WERI-Rb-1 (cell line): ENCODE data around the gene LCE7A.

Experiments used
- DNase-seq: peaks from one replicate; pipeline ENCODE4 v3.0.0-alpha.2; 2020
- H3K27ac ChIP-seq: fragments of 250-450 bp; sonication (Bioruptor Pico); 2 replicates; pipeline ENCODE4 v1.5.1; 2020; ENCODE audit warnings: mild to moderate bottlenecking, moderate library complexity
- H3K27me3 ChIP-seq: fragments of 250-450 bp; sonication (Bioruptor Pico); 2 replicates; pipeline ENCODE4 v1.5.1; 2021; ENCODE audit warnings: mild to moderate bottlenecking, low read depth, moderate library complexity; ENCODE audit not compliant: insufficient read depth, severe bottlenecking
- H3K36me3 ChIP-seq: fragments of 250-450 bp; sonication (Bioruptor Pico); 2 replicates; pipeline ENCODE4 v1.5.1; 2020; ENCODE audit warnings: mild to moderate bottlenecking, moderate library complexity
- H3K4me3 ChIP-seq: 2 replicates; pipeline ENCODE4 v1.5.1; 2011; ENCODE audit warnings: low read depth, mild to moderate bottlenecking, control low read depth, low read length
- H3K9me3 ChIP-seq: fragments of 250-450 bp; sonication (Bioruptor Pico); 2 replicates; pipeline ENCODE4 v1.5.1; 2021; ENCODE audit warnings: mild to moderate bottlenecking, moderate library complexity; ENCODE audit not compliant: severe bottlenecking
- TF ChIP-seq, protein P1 (sequence below): IDR thresholded peaks from 2 replicates; pipeline ENCODE4 v1.5.1; 2011; ENCODE audit warnings: low read depth, mild to moderate bottlenecking, control low read depth, inconsistent platforms, low read length

The LCE7A gene

DNA sequence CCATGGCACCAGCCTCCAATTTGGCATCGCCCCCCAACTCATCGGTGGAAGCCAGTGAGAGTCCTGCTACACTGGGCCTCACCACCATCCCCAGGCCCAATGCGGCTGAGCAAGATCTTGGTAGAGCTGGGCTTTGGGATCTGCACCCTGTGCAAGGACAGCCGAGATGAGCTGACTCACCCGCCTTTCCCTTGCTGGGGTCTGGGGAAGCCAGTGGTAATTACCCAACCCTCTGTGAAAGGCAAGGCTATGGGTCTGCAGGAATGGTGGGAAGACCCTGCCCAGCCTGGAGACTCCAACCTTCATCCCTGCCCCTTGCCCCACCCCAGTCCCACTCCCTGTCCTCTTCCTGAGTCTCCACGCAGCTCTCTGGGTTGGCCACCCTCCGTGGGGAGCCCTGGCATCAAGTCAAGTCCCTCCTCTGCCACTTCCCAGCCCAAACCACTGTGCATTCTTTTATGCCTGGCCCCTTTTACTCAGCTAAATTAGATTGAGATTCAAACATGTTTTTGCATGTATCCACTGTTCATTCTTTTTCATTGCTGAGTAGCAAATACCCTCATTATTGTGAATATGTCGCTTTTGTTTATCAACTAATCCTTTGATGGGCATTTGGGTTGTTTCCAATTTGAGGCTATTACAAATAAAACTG is 27.1 kb downstream of the LCE7A start:
- no peak for DNase-seq
- Histone ChIP-seq H3K27ac (no peak overlapping the region), H3K36me3 (no peaks in the 10 kb centered on the region), H3K4me3 (no peak overlapping the region), H3K27me3 (peaks cover 13% of the 10 kb centered on the region), H3K9me3 (no peaks in the 10 kb centered on the region)
- TF ChIP-seq, protein P1, sequence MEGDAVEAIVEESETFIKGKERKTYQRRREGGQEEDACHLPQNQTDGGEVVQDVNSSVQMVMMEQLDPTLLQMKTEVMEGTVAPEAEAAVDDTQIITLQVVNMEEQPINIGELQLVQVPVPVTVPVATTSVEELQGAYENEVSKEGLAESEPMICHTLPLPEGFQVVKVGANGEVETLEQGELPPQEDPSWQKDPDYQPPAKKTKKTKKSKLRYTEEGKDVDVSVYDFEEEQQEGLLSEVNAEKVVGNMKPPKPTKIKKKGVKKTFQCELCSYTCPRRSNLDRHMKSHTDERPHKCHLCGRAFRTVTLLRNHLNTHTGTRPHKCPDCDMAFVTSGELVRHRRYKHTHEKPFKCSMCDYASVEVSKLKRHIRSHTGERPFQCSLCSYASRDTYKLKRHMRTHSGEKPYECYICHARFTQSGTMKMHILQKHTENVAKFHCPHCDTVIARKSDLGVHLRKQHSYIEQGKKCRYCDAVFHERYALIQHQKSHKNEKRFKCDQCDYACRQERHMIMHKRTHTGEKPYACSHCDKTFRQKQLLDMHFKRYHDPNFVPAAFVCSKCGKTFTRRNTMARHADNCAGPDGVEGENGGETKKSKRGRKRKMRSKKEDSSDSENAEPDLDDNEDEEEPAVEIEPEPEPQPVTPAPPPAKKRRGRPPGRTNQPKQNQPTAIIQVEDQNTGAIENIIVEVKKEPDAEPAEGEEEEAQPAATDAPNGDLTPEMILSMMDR: no peak

DNA sequence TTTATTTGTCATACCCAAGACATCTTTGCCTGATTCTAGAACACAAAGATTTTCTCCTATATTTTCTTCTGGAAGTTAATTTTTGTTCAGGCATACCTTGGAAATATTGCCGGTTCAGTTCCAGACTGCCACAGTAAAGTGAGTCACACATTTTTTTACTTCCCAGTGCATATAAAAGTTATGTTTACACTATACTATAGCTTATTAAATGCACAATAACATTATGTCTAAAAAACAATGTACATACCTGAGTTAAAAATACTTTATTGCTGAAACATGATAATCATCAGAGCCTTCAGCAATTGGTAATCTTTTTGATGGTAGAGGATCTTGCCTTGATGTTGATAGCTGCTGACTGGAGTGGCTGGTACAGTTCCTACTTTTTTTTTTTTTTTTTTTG is 28.3 kb downstream of the LCE7A start:
- no peak for DNase-seq
- Histone ChIP-seq H3K36me3 (no peaks in the 10 kb centered on the region), H3K9me3 (no peaks in the 10 kb centered on the region), H3K4me3 (no peak overlapping the region), H3K27me3 (peaks cover 13% of the 10 kb centered on the region), H3K27ac (no peak overlapping the region)
- TF ChIP-seq, protein P1: no peak

DNA sequence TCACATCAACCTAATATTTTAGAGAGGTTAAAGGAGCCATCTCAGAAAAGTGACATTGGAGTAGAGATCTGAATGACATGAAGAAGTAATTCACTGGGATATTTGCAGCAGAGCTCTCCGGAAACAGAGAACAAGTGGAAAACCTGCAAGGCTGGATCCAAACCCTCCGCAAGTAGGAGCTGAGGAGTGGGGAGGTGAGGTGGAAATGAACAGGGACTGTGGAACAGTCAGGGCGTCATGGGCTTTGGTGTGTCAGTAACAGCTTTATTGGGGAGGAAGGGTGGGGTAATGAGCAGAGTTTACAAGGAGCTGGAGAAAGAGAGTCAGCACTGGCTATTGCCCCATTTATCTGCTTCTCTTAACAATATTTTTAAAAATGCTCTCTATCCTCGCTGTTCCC is 39.2 kb downstream of the LCE7A start:
- H3K9me3 ChIP-seq: no peaks in the 10 kb centered on the region
- H3K4me3 ChIP-seq: no peak overlapping the region
- peaks cover 2% of the 10 kb centered on the region for H3K27me3 ChIP-seq
- no peaks in the 10 kb centered on the region for H3K36me3 ChIP-seq
- DNase-seq: no peak
- TF ChIP-seq, protein P1: no peak
- H3K27ac ChIP-seq: no peak overlapping the region

DNA sequence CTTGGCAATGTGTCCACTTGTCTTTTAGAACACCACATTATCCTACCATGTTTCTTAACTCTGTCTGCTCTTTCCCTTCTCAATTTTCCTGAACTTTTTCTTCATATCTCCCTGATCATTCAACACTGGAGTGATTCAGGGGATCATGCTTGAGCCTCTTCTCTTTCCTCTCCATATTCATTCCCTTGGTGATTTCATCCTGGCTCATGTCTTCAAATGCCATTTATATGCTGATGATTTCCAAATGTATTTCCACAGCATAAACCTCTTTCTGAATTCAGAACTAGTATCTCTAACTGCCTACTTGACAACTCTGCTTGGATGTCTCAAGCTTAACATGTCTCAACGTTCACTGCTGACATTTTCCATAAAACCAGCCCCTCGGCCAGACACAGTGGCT is 40.1 kb downstream of the LCE7A start:
- peaks cover 2% of the 10 kb centered on the region for H3K27me3 ChIP-seq

DNA sequence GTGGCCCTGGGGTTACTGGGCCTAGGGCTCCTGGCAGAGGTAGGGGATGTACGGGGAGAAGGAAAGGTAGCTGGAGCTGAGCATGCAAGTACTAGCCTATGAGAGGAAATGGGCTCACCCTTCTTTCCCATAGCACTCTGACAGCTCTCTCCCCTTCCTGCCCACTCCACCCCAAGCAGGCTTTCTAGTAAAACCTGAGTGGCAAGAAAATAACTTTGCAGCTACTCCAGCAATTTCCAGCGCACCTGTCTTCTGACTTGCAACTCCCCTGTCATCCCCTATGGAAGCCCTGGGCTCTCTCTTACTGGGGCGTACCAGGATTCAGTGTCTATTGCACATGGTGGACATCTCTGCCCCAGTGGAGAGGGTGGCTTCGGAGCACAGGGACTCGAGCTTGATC is 41.8 kb downstream of the LCE7A start:
- Histone ChIP-seq H3K4me3 (no peak overlapping the region), H3K27ac (no peak overlapping the region), H3K9me3 (no peaks in the 10 kb centered on the region), H3K36me3 (no peaks in the 10 kb centered on the region), H3K27me3 (peaks cover 2% of the 10 kb centered on the region)
- DNase-seq: no peak
- TF ChIP-seq, protein P1: no peak

More for the DNA sequence above, 40.1 kb downstream of the LCE7A start:
- TF ChIP-seq, protein P1: no peak
- Histone ChIP-seq H3K9me3 (no peaks in the 10 kb centered on the region), H3K4me3 (no peak overlapping the region), H3K27ac (no peak overlapping the region), H3K36me3 (no peaks in the 10 kb centered on the region)
- no peak for DNase-seq

DNA sequence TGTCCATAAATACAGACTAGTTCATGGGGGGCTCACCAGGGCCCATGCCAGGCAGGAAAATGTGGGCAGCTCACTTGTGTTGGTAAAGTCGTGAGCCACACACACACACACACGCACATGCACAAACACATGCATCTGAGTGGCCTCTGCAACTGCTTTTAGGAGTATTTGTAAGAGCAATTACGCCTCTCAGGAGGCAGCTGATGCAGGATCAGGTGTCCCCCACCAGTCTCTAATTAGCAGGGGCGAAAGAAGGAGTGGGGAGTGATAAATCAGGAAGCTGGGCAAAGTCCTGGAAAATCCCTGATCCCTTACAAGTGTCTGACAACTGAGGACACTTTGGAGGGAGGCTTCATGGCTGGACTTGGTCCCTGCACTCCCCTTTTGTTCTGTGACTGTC is 42.8 kb downstream of the LCE7A start:
- Histone ChIP-seq H3K9me3 (no peaks in the 10 kb centered on the region), H3K36me3 (no peaks in the 10 kb centered on the region), H3K27me3 (peaks cover 2% of the 10 kb centered on the region), H3K4me3 (no peak overlapping the region), H3K27ac (no peak overlapping the region)
- TF ChIP-seq, protein P1: no peak
- DNase-seq: peak; percentile 52
